Body of pancreas (tissue), 4 donors: Measurements from ENCODE around the gene ENO2. TPM values are rescaled to one million over a fixed set of nuclear protein-coding genes. Genes with fewer than 3 reads are reported as not detected.

Experiments used
- ATAC-seq: fragments of 150-250 bp; one replicate; pipeline ENCODE4 v1.9.1; 2016
- DNase-seq, 4 donors: peaks; one replicate each; pipeline ENCODE4 v3.0.0-alpha.2; 2019
- H3K27ac ChIP-seq, 4 donors: fragments of 200-600 bp; sonication (generic); 1 replicate in 3 of 4; 2 replicates in 1 of 4; pipeline versions ENCODE4 v1.5.1 to v1.6.1; 2016 to 2019; ENCODE audit warnings: mild to moderate bottlenecking in 1 of 4, mixed read lengths in 1 of 4, moderate library complexity in 1 of 4
- H3K27me3 ChIP-seq, 2 donors: fragments of 200-600 bp; sonication (generic); one replicate each; pipeline ENCODE4 v1.6.0; 2016; ENCODE audit warnings: mild to moderate bottlenecking in 1 of 2
- H3K36me3 ChIP-seq, 2 donors: fragments of 200-600 bp; sonication (generic); replicated peaks in 1 of 2; 2 replicates each; pipeline ENCODE4 v1.5.1; 2016; ENCODE audit warnings: low read depth in 2 of 2; ENCODE audit not compliant: insufficient read depth in 1 of 2
- H3K4me1 ChIP-seq: fragments of 200-600 bp; sonication (generic); one replicate; pipeline ENCODE4 v1.6.0; 2016
- H3K4me3 ChIP-seq, 2 donors: fragments of 200-600 bp; sonication (generic); 1 replicate in 1 of 2; 2 replicates in 1 of 2; pipeline ENCODE4 v1.5.1; 2016 to 2019
- H3K9me3 ChIP-seq, 3 donors: fragments of 200-600 bp; sonication (generic); 1 replicate in 2 of 3; 2 replicates in 1 of 3; pipeline ENCODE4 v1.5.1; 2016
- CTCF ChIP-seq, 7 experiments: fragments of 450-650 bp in 4 of 7; fragments of 200-600 bp in 3 of 7; sonication (generic) in 3 of 7; IDR thresholded peaks; one replicate each; pipeline ENCODE4 v1.5.1; 2016 to 2019; ENCODE audit warnings: antibody characterized with exemption in 7 of 7
- POLR2A ChIP-seq, 3 donors: fragments of 450-650 bp; IDR thresholded peaks; one replicate each; pipeline ENCODE4 v1.6.1; 2016; ENCODE audit warnings: antibody characterized with exemption in 3 of 3, mild to moderate bottlenecking in 2 of 3
- WGBS, 2 donors: methylation state at CpG; one replicate each; pipeline ENCODE4 v1.1.5; 2017; 5-methylcytosine and 5-hydroxymethylcytosine counted together
- intact Hi-C: fragments of 100-400 bp; cut with DNase I; formaldehyde crosslinking; loops from one replicate; pipeline ENCODE4 v1.15.1; 2023
- total RNA-seq, 2 donors: library from RNA; depleted of rRNA; stranded (reverse); fragments of >200 nt; gene quantifications; one replicate each; pipeline ENCODE4 v1.1.0, GENCODE V29; 2016

Gene ENO2
- total RNA-seq, 2 donors from 2014 or later = 4.4 to 11.9 TPM

- 1 to 2% methylated on average over 13 of the region's 13 CpGs for WGBS, 2 donors
- H3K4me1 ChIP-seq = peaks cover 44% of the 10 kb centered on the region
- H3K4me3 ChIP-seq = no peak overlapping the region
- ATAC-seq (peak; percentile 47), DNase-seq (peak; percentile 83 to 94 (median 90))
- intact Hi-C loops = no loop called here
- peak overlapping the region; percentile 89 to 98 (median 93) for H3K27ac ChIP-seq
- H3K9me3 ChIP-seq = no peaks in the 10 kb centered on the region
- no peaks in the 10 kb centered on the region for H3K27me3 ChIP-seq
- no peak for TF ChIP-seq CTCF (IDR thresholded peaks at IDR 0.05)
- TF ChIP-seq POLR2A (IDR thresholded peaks at IDR 0.05) = no peak
- no peaks in the 10 kb centered on the region for H3K36me3 ChIP-seq
Measured at GRCh38 chr12:6943389-6943721, 29.0 kb downstream of the ENO2 start.

GRCh38 chr12:6943722-6944380 is 29.5 kb downstream of the ENO2 start, which contains the start of the genes C12orf57 and RNU7-1:
Gene C12orf57, plus strand, starts transcription at chr12:6944022. Its CDS starts 100 bp downstream, at chr12:6944122.
Gene RNU7-1, plus strand, starts transcription at chr12:6943816.
- Histone ChIP-seq H3K4me3 (peak within 1 kb of the TSS; percentile 54 to 81), H3K4me1 (peaks cover 39% of the 10 kb centered on the region), H3K27me3 (no peaks in the 10 kb centered on the region), H3K9me3 (no peaks in the 10 kb centered on the region), H3K36me3 (no peaks in the 10 kb centered on the region), H3K27ac (peak within 1 kb of the TSS; percentile 89 to 98 (median 93))
- intact Hi-C loops = no loop called here
- peak; percentile 53 for ATAC-seq
- 0% methylated on average over 13 to 28 of the region's 31 CpGs for WGBS, 2 donors
- no peak for TF ChIP-seq CTCF (IDR thresholded peaks at IDR 0.05)
- TF ChIP-seq POLR2A (IDR thresholded peaks at IDR 0.05) = peak; percentile 82 to 100 (median 100)
- peak; percentile 78 to 85 (median 81) for DNase-seq

GRCh38 chr12:6944381-6945186 is 30.2 kb downstream of the ENO2 start:
- ATAC-seq (peak; percentile 61), DNase-seq (peak; percentile 93 to 95 (median 94))
- intact Hi-C loops = no loop called here
- peak in 1 of 3 donors; percentile 63 for TF ChIP-seq POLR2A (IDR thresholded peaks at IDR 0.05)
- peak; percentile 69 to 99 (median 96) for TF ChIP-seq CTCF (IDR thresholded peaks at IDR 0.05)
- H3K27me3 ChIP-seq = no peaks in the 10 kb centered on the region
- WGBS, 2 donors = 2% methylated on average over 17 to 48 of the region's 48 CpGs
- no peaks in the 10 kb centered on the region for H3K9me3 ChIP-seq
- H3K4me3 ChIP-seq = peak overlapping the region; percentile 54 to 81
- peak overlapping the region; percentile 89 to 98 (median 93) for H3K27ac ChIP-seq
- H3K4me1 ChIP-seq = peaks cover 40% of the 10 kb centered on the region
- no peaks in the 10 kb centered on the region for H3K36me3 ChIP-seq

GRCh38 chr12:6945613-6946012 is 31.2 kb downstream of the ENO2 start:
- no peak for DNase-seq
- ATAC-seq = no peak
- intact Hi-C loops = no loop called here
- H3K36me3 ChIP-seq = no peaks in the 10 kb centered on the region
- H3K9me3 ChIP-seq = no peaks in the 10 kb centered on the region
- no peaks in the 10 kb centered on the region for H3K27me3 ChIP-seq
- H3K4me1 ChIP-seq = peaks cover 40% of the 10 kb centered on the region
- H3K27ac ChIP-seq = peak overlapping the region; percentile 89 to 98 (median 93)
- no peak for TF ChIP-seq POLR2A (IDR thresholded peaks at IDR 0.05)
- TF ChIP-seq CTCF (IDR thresholded peaks at IDR 0.05) = no peak
- WGBS, 2 donors = 34 to 39% methylated on average over 6 to 11 of the region's 11 CpGs
- H3K4me3 ChIP-seq = no peak overlapping the region
